GM21528 (cell line): ENCODE results near the gene MRPL20.
"Not testable (repeated sequence)": the region's sequence is repeated elsewhere in the genome, so short reads cannot be mapped to it uniquely, and the experiment has no call there.

Experiments used
- ATAC-seq: cut with Tn5 transposase; IDR thresholded peaks from one replicate; pipeline ENCODE4 v1.9.1; 2021; ENCODE audit warnings: mild to moderate bottlenecking, moderate library complexity; ENCODE audit not compliant: unreplicated experiment, low FRiP score

MRPL20 gene

GRCh38 chr1:1390675-1391074 lies 16.4 kb downstream of the MRPL20 start:
- no peak for ATAC-seq

GRCh38 chr1:1388078-1388472 lies 19.0 kb downstream of the MRPL20 start:
- ATAC-seq: no peak

- no peak for ATAC-seq
Measured at GRCh38 chr1:1387098-1388077, 19.7 kb downstream of the MRPL20 start.

- no peak for ATAC-seq
Measured at GRCh38 chr1:1385931-1386330, 21.2 kb downstream of the MRPL20 start.

- ATAC-seq: not testable (repeated sequence)
Measured at GRCh38 chr1:1385339-1385738, 21.8 kb downstream of the MRPL20 start.

- no peak for ATAC-seq
Measured at GRCh38 chr1:1381294-1381693, 25.8 kb downstream of the MRPL20 start.

- no peak for ATAC-seq
Measured at GRCh38 chr1:1380860-1381259, 26.2 kb downstream of the MRPL20 start.

GRCh38 chr1:1377540-1378205 lies 29.4 kb downstream of the MRPL20 start:
- no peak for ATAC-seq

GRCh38 chr1:1376551-1377226 lies 30.4 kb downstream of the MRPL20 start:
- no peak for ATAC-seq

GRCh38 chr1:1374929-1375662 lies 32.0 kb downstream of the MRPL20 start, which contains the start of gene AURKAIP1:
Gene AURKAIP1 (minus strand): TSS chr1:1375207. CDS start chr1:1374756, 451 bp downstream.
- peak; percentile 79 for ATAC-seq

GRCh38 chr1:1374589-1374928 lies 32.5 kb downstream of the MRPL20 start:
- peak; percentile 10 for ATAC-seq

- ATAC-seq: no peak
Measured at GRCh38 chr1:1373815-1374588, 33.1 kb downstream of the MRPL20 start.

GRCh38 chr1:1373051-1373814 lies 33.9 kb downstream of the MRPL20 start:
- no peak for ATAC-seq

- no peak for ATAC-seq
Measured at GRCh38 chr1:1371746-1372711, 35.1 kb downstream of the MRPL20 start.

- ATAC-seq: no peak
Measured at GRCh38 chr1:1371364-1371745, 35.7 kb downstream of the MRPL20 start.

- no peak for ATAC-seq
Measured at GRCh38 chr1:1370771-1371300, 36.3 kb downstream of the MRPL20 start.

- not testable (repeated sequence) for ATAC-seq
Measured at GRCh38 chr1:1370094-1370493, 37.0 kb downstream of the MRPL20 start.

- ATAC-seq: no peak
Measured at GRCh38 chr1:1367315-1367714, 39.8 kb downstream of the MRPL20 start.
